ENCODE measurements around the gene ERFL.

DNA sequence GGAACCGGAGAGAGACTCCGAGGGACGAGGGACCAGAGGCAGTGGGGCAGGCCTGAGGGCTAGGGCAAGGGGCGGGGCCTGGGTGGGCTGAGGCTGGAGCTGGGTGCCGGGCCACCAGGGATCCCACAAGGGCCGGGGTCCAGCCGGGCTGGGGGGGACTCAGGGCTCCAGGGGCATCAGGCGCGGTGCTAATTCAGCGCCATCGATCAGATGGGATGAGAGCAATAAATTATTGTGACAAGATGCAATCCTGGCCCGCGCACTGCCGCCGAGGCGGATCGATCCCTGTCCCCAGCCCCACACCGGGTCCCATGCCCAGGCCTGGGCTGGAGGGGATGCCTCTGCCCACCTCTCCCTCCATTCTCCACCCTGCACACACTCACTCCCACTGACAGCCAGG lies 5.7 kb downstream of the ERFL start:
- TF ChIP-seq, protein P1, sequence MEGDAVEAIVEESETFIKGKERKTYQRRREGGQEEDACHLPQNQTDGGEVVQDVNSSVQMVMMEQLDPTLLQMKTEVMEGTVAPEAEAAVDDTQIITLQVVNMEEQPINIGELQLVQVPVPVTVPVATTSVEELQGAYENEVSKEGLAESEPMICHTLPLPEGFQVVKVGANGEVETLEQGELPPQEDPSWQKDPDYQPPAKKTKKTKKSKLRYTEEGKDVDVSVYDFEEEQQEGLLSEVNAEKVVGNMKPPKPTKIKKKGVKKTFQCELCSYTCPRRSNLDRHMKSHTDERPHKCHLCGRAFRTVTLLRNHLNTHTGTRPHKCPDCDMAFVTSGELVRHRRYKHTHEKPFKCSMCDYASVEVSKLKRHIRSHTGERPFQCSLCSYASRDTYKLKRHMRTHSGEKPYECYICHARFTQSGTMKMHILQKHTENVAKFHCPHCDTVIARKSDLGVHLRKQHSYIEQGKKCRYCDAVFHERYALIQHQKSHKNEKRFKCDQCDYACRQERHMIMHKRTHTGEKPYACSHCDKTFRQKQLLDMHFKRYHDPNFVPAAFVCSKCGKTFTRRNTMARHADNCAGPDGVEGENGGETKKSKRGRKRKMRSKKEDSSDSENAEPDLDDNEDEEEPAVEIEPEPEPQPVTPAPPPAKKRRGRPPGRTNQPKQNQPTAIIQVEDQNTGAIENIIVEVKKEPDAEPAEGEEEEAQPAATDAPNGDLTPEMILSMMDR (IDR thresholded peaks at IDR 0.05) = no peak
- TF ChIP-seq POLR2A (IDR thresholded peaks at IDR 0.05) = no peak
